ENCODE data around the gene PCDHGA3. TPM values are rescaled to one million over a fixed set of nuclear protein-coding genes. Genes with fewer than 3 reads are reported as not detected.
A peak's percentile ranks its signal among the peaks of the same experiment; 100 is the strongest.

PCDHGA3 gene
- total and polyA plus RNA-seq, 12 donors: 0.27 to 6.2 (median 2.2) TPM

DNA sequence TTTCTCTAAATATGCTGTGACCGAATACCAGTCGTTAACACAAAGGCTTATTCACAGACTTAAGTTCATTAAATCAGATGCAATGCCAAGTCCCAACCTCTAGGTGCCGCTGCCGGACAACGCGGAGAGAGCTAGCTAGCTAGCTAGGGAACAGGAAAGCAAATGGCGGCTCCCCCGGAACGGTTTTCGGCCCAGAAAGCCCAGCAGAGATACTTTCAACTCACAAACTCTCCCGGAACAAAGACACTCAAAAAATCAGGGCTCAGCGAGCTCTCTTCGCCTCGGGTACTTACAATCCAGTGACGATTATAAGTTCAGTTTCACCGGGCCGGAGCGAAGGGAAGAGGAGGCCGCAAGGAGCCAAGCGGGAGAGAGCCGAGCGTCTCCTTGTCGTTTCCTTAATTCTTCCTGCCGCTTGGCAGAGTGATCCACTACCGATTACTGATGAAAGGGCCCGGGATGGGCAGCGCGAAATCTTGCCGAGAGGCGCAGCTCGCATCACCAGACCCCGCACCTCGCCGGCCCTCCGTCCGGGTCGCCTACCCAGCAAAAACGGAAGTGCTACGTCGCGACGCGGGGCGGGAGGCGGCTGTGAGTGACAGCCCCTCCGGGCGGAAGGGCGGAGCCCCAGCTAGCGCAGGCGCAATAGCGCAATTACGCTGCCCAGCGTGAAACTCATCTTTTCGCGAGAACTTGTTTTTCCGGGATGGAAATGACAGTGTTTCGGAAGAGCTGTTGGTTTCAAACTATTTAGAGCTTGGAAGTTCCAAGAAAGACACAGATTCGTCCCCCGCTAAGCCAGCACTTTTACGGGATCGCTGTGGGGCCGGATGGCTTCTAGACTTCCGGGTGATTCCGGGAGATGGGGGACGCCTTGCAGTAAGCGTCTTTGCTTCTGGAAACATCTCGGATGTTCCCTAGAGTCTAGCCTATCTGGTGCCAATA is 23.1 kb upstream of the PCDHGA3 start, which contains the start of gene TAF7:
TSS of gene TAF7 (minus strand) at position 560 of the 945 bp plus-strand sequence. CDS start 740 bp downstream, outside the sequence.
- Histone ChIP-seq H3K27me3 (no peaks in the 10 kb centered on the region), H3K27ac (peak within 1 kb of the TSS; percentile 77 to 96 (median 89)), H3K36me3 (replicated peaks in 1 of 2) (no peaks in the 10 kb centered on the region), H3K9me3 (replicated peaks in 1 of 3) (peaks cover 11 to 55% (median 17%) of the 10 kb centered on the region in 3 donors), H3K4me3 (peak within 1 kb of the TSS; percentile 13 to 79 (median 67)), H3K4me1 (replicated peaks in 1 of 2) (peaks cover 0 to 9% of the 10 kb centered on the region in 2 donors)
- 1 to 5% (median 2%) methylated on average over 43 to 67 of the region's 67 CpGs for WGBS, 4 donors
- intact Hi-C loops (cut with DNase I): no loop called here
- TF ChIP-seq CTCF (IDR thresholded peaks at IDR 0.05): peak; percentile 56 to 84 (median 71)
- peak; percentile 91 to 92 for TF ChIP-seq POLR2A (IDR thresholded peaks at IDR 0.05)
- DNase-seq: peak; percentile 86 to 93 (median 89)

GRCh38 chr5:141322261-141322660 is 21.4 kb upstream of the PCDHGA3 start:
- WGBS, 4 donors: 87 to 94% (median 92%) methylated on average over 3 of the region's 3 CpGs
- DNase-seq: no peak
- Histone ChIP-seq H3K4me1 (replicated peaks in 1 of 2) (peaks cover 0 to 9% of the 10 kb centered on the region in 2 donors), H3K27me3 (no peaks in the 10 kb centered on the region), H3K27ac (no peak overlapping the region), H3K4me3 (no peak overlapping the region), H3K36me3 (replicated peaks in 1 of 2) (no peaks in the 10 kb centered on the region), H3K9me3 (replicated peaks in 1 of 3) (peaks cover 8 to 39% (median 14%) of the 10 kb centered on the region in 3 donors)
- TF ChIP-seq POLR2A (IDR thresholded peaks at IDR 0.05) (no peak), CTCF (IDR thresholded peaks at IDR 0.05) (no peak)
- intact Hi-C loops (cut with DNase I): no loop called here

GRCh38 chr5:141326088-141326854 is 17.4 kb upstream of the PCDHGA3 start:
- TF ChIP-seq POLR2A (IDR thresholded peaks at IDR 0.05): no peak
- no peak for TF ChIP-seq CTCF (IDR thresholded peaks at IDR 0.05)
- intact Hi-C loops (cut with DNase I): no loop called here
- peaks cover 0 to 8% (median 0%) of the 10 kb centered on the region in 3 donors for H3K9me3 ChIP-seq (replicated peaks in 1 of 3)
- H3K4me1 ChIP-seq (replicated peaks in 1 of 2): no peaks in the 10 kb centered on the region
- WGBS, 4 donors: 8 to 19% (median 13%) methylated on average over 23 to 27 of the region's 27 CpGs
- no peaks in the 10 kb centered on the region for H3K36me3 ChIP-seq (replicated peaks in 1 of 2)
- H3K27me3 ChIP-seq: no peaks in the 10 kb centered on the region
- H3K4me3 ChIP-seq: no peak overlapping the region
- peak in 2 of 7 donors; percentile 5 to 60 for DNase-seq
- no peak overlapping the region for H3K27ac ChIP-seq

DNA sequence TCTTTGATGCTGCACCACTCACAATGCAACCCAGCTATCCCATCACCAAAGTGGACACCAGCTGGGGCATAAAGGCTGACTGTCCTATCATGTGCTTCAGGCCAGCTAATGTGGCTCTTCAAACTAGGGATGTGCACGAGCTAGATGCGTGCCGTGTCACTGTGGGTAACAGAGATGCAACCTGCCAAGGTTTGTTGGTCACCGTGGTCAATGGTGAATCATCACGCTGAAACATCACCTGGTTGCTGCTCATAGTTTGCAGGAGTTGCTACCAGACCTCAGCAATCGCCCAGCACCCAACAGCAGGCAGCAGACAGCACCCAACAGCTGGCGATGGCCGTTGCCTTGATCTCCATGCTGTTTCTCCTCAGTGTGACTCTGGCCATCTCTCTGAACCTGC is 15.4 kb upstream of the PCDHGA3 start:
- DNase-seq: no peak
- H3K27me3 ChIP-seq: peaks cover under 1% of the 10 kb centered on the region
- no peaks in the 10 kb centered on the region for H3K36me3 ChIP-seq (replicated peaks in 1 of 2)
- H3K27ac ChIP-seq: no peak overlapping the region
- TF ChIP-seq CTCF (IDR thresholded peaks at IDR 0.05): no peak
- no peak for TF ChIP-seq POLR2A (IDR thresholded peaks at IDR 0.05)
- 75 to 100% (median 79%) methylated on average over 1 to 8 of the region's 8 CpGs for WGBS, 4 donors
- H3K4me3 ChIP-seq: no peak overlapping the region
- H3K4me1 ChIP-seq (replicated peaks in 1 of 2): no peaks in the 10 kb centered on the region
- peaks cover 0 to 4% (median 0%) of the 10 kb centered on the region in 3 donors for H3K9me3 ChIP-seq (replicated peaks in 1 of 3)
- intact Hi-C loops (cut with DNase I): no loop called here
